Islet of Langerhans (tissue), 1 donor: Measurements from ENCODE around the gene MPP4.

Experiments used
- FAIRE-seq: peaks from one replicate; lab custom pipeline; 2011; peaks lifted over from hg19 to GRCh38; lab: Jason Lieb, UNC

The MPP4 gene

GRCh38 chr2:201628545-201628944, 69.9 kb downstream of the MPP4 start:
- no peak for FAIRE-seq

- FAIRE-seq: no peak
Measured at GRCh38 chr2:201622306-201622970, 76.0 kb downstream of the MPP4 start.

GRCh38 chr2:201621293-201621999, 77.0 kb downstream of the MPP4 start:
- no peak for FAIRE-seq

- no peak for FAIRE-seq
Measured at GRCh38 chr2:201618744-201619662, 79.4 kb downstream of the MPP4 start.

GRCh38 chr2:201608021-201608420, 90.4 kb downstream of the MPP4 start:
- FAIRE-seq: no peak

- no peak for FAIRE-seq
Measured at GRCh38 chr2:201607568-201607967, 90.9 kb downstream of the MPP4 start.

GRCh38 chr2:201600906-201601305, 97.5 kb downstream of the MPP4 start:
- no peak for FAIRE-seq

- no peak for FAIRE-seq
Measured at GRCh38 chr2:201597397-201597796, 101.0 kb downstream of the MPP4 start.
